Measurements from ENCODE around the gene LMBRD1. TPM values are rescaled to one million over a fixed set of nuclear protein-coding genes. Genes with fewer than 3 reads are reported as not detected.
"Not testable (repeated sequence)": the region's sequence is repeated elsewhere in the genome, so short reads cannot be mapped to it uniquely, and the experiment has no call there.

LMBRD1 gene
- polyA plus RNA-seq, 1 of the 3 experiments (the other 2 are of a cell fraction) = 6.5 TPM

DNA sequence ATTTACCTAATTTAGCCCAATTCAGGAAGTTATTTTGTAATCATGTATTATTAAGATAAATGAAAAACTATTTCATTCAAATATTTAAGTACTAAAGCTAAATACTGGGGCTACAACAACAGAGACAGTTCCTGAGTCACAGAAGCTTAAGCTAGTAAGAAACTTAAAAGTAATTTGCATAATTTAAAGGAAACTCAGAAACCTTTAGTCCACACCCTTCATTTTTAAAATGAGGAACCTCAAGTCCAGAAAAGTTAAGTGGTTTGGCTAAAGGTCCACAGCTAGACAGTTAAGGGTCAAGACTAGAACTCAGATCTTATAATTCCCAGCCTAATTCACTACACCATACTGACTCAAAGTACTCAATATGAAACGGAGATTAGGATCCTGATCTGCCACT, 7.2 kb downstream of the LMBRD1 start:
- 95% methylated on average over 1 of the region's 1 CpG for WGBS (ENCODE audit: low lambda C conversion rate)
- TF ChIP-seq RFX5 (IDR thresholded peaks at IDR 0.05; ENCODE audit: low read length) (no peak), RCOR1 (IDR thresholded peaks at IDR 0.05; ENCODE audit: low read length) (no peak), FOXJ3 (CRISPR knock-in tag; IDR thresholded peaks at IDR 0.05) (no peak), TEAD4 (IDR thresholded peaks at IDR 0.05; ENCODE audit: borderline replicate concordance, insufficient read depth) (no peak), YY1 (IDR thresholded peaks at IDR 0.05; ENCODE audit: low read depth) (no peak), POLR2AphosphoS5 (IDR thresholded peaks at IDR 0.05; ENCODE audit: low read depth, low read length) (no peak), NRF1 (IDR thresholded peaks at IDR 0.05; ENCODE audit: low read depth, low read length) (no peak), CHD2 (IDR thresholded peaks at IDR 0.05; ENCODE audit: low read length, partially characterized antibody) (no peak), GABPA (IDR thresholded peaks at IDR 0.05; ENCODE audit: low read depth) (no peak), RAD21 (IDR thresholded peaks at IDR 0.05; ENCODE audit: low read length) (no peak), TCF12 (IDR thresholded peaks at IDR 0.05) (no peak), TAF1 (IDR thresholded peaks at IDR 0.05; ENCODE audit: borderline replicate concordance, low read depth, low read length) (no peak), EZH2phosphoT487 (IDR thresholded peaks at IDR 0.05; ENCODE audit: borderline replicate concordance, low read depth) (no peak)
- CTCF ChIA-PET = interaction anchor here (1.0 to 1.2 kb wide), 2 partner anchors 37 to 57 kb away, joined by 3 read pairs; no protein-coding TSS in a partner anchor

DNA sequence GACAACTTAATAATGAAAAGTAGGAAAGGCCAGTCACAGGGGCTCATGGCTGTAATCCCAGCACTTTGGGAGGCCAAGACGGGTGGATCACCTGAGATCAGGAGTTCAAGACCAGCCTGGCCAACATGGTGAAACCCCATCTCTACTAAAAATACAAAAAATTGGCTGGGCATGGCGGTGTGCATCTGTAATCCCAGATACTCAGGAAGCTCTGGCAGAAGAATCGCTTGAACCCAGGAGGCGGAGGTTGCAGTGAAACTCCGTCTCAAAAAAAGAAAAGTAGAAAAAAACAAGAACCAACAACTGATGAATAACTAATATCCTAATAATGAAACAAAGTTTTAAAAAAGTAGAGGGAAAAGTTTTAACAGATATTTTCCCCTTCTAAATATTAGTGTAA, 9.4 kb downstream of the LMBRD1 start:
- not testable (repeated sequence) for H3K9me3 ChIP-seq
- 86% methylated on average over 5 of the region's 5 CpGs for WGBS (ENCODE audit: low lambda C conversion rate)
- peaks cover 11 to 14% of the 10 kb centered on the region in 2 experiments for H3K36me3 ChIP-seq (replicated peaks in 1 of 2; ENCODE audit: control insufficient read depth in 1 of 2, insufficient read depth in 2 of 2, low read length in 1 of 2)

More for the DNA sequence above, 7.2 kb downstream of the LMBRD1 start:
- no peaks in the 10 kb centered on the region for H3K27me3 ChIP-seq (ENCODE audit: insufficient read depth)
- H3F3A ChIP-seq (replicated peaks; ENCODE audit: insufficient read depth) = no peaks in the 10 kb centered on the region
- no peak for DNase-seq
- no peak overlapping the region for H3K9ac ChIP-seq
- POLR2A ChIA-PET = no interaction called here
- H3K4me1 ChIP-seq (ENCODE audit: control insufficient read depth in 1 of 2, insufficient read depth in 2 of 2, low read depth in 1 of 2, low read length in 1 of 2) = no peaks in the 10 kb centered on the region; a peak in 1 of 4 replicates
- H3K27ac ChIP-seq (ENCODE audit: low read depth in 2 of 2, low read length in 1 of 2) = no peak overlapping the region
- H3K4me3 ChIP-seq (ENCODE audit: low read depth in 2 of 2, low read length in 1 of 2) = no peak overlapping the region
- no peak overlapping the region for H2AFZ ChIP-seq (ENCODE audit: low read depth)
- no peaks in the 10 kb centered on the region for H4K20me1 ChIP-seq (ENCODE audit: insufficient read depth)
- peaks cover 11 to 14% of the 10 kb centered on the region in 2 experiments for H3K36me3 ChIP-seq (replicated peaks in 1 of 2; ENCODE audit: control insufficient read depth in 1 of 2, insufficient read depth in 2 of 2, low read length in 1 of 2)
- no peak overlapping the region for H3K4me2 ChIP-seq
- no peaks in the 10 kb centered on the region for H3K9me2 ChIP-seq
- no peaks in the 10 kb centered on the region for H3K9me3 ChIP-seq
- no peaks in the 10 kb centered on the region for H3K79me2 ChIP-seq (ENCODE audit: insufficient read depth)

DNA sequence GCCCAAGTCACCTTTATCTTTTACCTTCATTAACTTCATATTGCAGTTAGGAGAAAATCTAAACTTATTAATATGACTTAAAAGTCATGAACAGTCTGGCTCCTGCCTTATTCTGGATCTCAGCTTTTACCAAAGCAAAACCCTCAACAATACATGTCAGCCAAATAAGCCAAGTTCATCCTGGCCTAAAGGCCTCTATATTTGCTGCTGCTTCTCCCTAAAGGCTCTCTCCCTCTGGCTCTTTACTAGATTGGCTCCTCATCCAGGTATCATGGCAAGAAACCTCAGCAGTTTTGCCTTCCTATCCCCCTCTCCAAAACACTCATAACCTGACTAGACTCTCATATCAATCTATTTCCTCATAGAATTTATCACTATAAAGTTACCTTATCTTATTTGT, 11.1 kb downstream of the LMBRD1 start:
- no peak overlapping the region for H3K27ac ChIP-seq (ENCODE audit: low read depth in 2 of 2, low read length in 1 of 2)
- no peak for DNase-seq

More for the DNA sequence above, 9.4 kb downstream of the LMBRD1 start:
- H3K27ac ChIP-seq (ENCODE audit: low read depth in 2 of 2, low read length in 1 of 2); POLR2A ChIA-PET; H4K20me1 ChIP-seq (ENCODE audit: insufficient read depth); H3K9ac ChIP-seq; H3K9me2 ChIP-seq; H3K4me2 ChIP-seq; H3K27me3 ChIP-seq (ENCODE audit: insufficient read depth); H2AFZ ChIP-seq (ENCODE audit: low read depth); H3K4me3 ChIP-seq (ENCODE audit: low read depth in 2 of 2, low read length in 1 of 2); DNase-seq; CTCF ChIA-PET; H3K79me2 ChIP-seq (ENCODE audit: insufficient read depth); H3F3A ChIP-seq (replicated peaks; ENCODE audit: insufficient read depth); H3K4me1 ChIP-seq (ENCODE audit: control insufficient read depth in 1 of 2, insufficient read depth in 2 of 2, low read depth in 1 of 2, low read length in 1 of 2): not testable (repeated sequence)

More for the DNA sequence above, 11.1 kb downstream of the LMBRD1 start:
- H3K36me3 ChIP-seq (replicated peaks in 1 of 2; ENCODE audit: control insufficient read depth in 1 of 2, insufficient read depth in 2 of 2, low read length in 1 of 2) = peaks cover 11 to 14% of the 10 kb centered on the region in 2 experiments
- ChIA-PET POLR2A (no interaction called here), CTCF (interaction anchor here (1.7 kb wide), 1 partner anchor 7 kb away, joined by 4 read pairs; no protein-coding TSS in a partner anchor)
- TF ChIP-seq CHD2 (IDR thresholded peaks at IDR 0.05; ENCODE audit: low read length, partially characterized antibody) (no peak), RCOR1 (IDR thresholded peaks at IDR 0.05; ENCODE audit: low read length) (no peak), FOXJ3 (CRISPR knock-in tag; IDR thresholded peaks at IDR 0.05) (no peak), FOSL2 (IDR thresholded peaks at IDR 0.05; ENCODE audit: borderline replicate concordance, low read depth) (no peak), EP300 (IDR thresholded peaks at IDR 0.05; ENCODE audit: borderline replicate concordance in 1 of 2, low read depth in 1 of 2, low read length in 1 of 2) (no peak), RAD21 (IDR thresholded peaks at IDR 0.05; ENCODE audit: low read length) (no peak), RFX5 (IDR thresholded peaks at IDR 0.05; ENCODE audit: low read length) (no peak), TCF12 (IDR thresholded peaks at IDR 0.05) (no peak), TEAD4 (IDR thresholded peaks at IDR 0.05; ENCODE audit: borderline replicate concordance, insufficient read depth) (no peak)
- TF ChIP-seq, protein P1, sequence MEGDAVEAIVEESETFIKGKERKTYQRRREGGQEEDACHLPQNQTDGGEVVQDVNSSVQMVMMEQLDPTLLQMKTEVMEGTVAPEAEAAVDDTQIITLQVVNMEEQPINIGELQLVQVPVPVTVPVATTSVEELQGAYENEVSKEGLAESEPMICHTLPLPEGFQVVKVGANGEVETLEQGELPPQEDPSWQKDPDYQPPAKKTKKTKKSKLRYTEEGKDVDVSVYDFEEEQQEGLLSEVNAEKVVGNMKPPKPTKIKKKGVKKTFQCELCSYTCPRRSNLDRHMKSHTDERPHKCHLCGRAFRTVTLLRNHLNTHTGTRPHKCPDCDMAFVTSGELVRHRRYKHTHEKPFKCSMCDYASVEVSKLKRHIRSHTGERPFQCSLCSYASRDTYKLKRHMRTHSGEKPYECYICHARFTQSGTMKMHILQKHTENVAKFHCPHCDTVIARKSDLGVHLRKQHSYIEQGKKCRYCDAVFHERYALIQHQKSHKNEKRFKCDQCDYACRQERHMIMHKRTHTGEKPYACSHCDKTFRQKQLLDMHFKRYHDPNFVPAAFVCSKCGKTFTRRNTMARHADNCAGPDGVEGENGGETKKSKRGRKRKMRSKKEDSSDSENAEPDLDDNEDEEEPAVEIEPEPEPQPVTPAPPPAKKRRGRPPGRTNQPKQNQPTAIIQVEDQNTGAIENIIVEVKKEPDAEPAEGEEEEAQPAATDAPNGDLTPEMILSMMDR (IDR thresholded peaks at IDR 0.05) = no peak
- H3K4me2 ChIP-seq = no peak overlapping the region
- H3K27me3 ChIP-seq (ENCODE audit: insufficient read depth) = no peaks in the 10 kb centered on the region
- no peaks in the 10 kb centered on the region for H3K9me2 ChIP-seq
- no peak overlapping the region for H2AFZ ChIP-seq (ENCODE audit: low read depth)
- H3K9me3 ChIP-seq = no peaks in the 10 kb centered on the region
- H3K4me3 ChIP-seq (ENCODE audit: low read depth in 2 of 2, low read length in 1 of 2) = no peak overlapping the region
- H3K79me2 ChIP-seq (ENCODE audit: insufficient read depth) = no peaks in the 10 kb centered on the region
- H3K4me1 ChIP-seq (ENCODE audit: control insufficient read depth in 1 of 2, insufficient read depth in 2 of 2, low read depth in 1 of 2, low read length in 1 of 2) = no peaks in the 10 kb centered on the region; a peak in 2 of 4 replicates
- no peaks in the 10 kb centered on the region for H3F3A ChIP-seq (replicated peaks; ENCODE audit: insufficient read depth)
- no peak overlapping the region for H3K9ac ChIP-seq
- no peaks in the 10 kb centered on the region for H4K20me1 ChIP-seq (ENCODE audit: insufficient read depth)
